ENCODE measurements around the gene TNFRSF1A. TPM values are rescaled to one million over a fixed set of nuclear protein-coding genes. Genes with fewer than 3 reads are reported as not detected.
A peak's percentile ranks its signal among the peaks of the same experiment; 100 is the strongest.

TNFRSF1A gene
- total RNA-seq, 3 donors from 2014 or later (not counting 1 experiment from before 2014, with no cell fraction given) = 75.7 to 116 (median 87.3) TPM

GRCh38 chr12:6384499-6385436, 42.9 kb upstream of the TNFRSF1A start:
- ATAC-seq (no peak), DNase-seq (no peak)
- WGBS (ENCODE audit: insufficient coverage) = 87% methylated on average over 36 of the region's 36 CpGs
- peaks cover 0 to 16% of the 10 kb centered on the region in 2 donors for H3K27me3 Mint-ChIP-seq (ENCODE audit: low read depth in 2 of 2)
- no peaks in the 10 kb centered on the region for H3K9me3 Mint-ChIP-seq
- H3K4me3 ChIP-seq (ENCODE audit: low read length) = no peak overlapping the region
- H3K27me3 ChIP-seq (ENCODE audit: control insufficient read depth, insufficient read depth, low read length) = no peaks in the 10 kb centered on the region
- H3K4me3 Mint-ChIP-seq = peak overlapping the region; percentile 69
- peaks cover 0 to 6% of the 10 kb centered on the region in 2 donors for H3K4me1 Mint-ChIP-seq
- intact Hi-C loops (cut with micrococcal nuclease) = no loop called here
- no peak for TF ChIP-seq CTCF (IDR thresholded peaks at IDR 0.05)
- H3K27ac ChIP-seq (ENCODE audit: low read length) = no peak overlapping the region
- H3K9me3 ChIP-seq (ENCODE audit: control insufficient read depth, insufficient read depth, low read length) = no peaks in the 10 kb centered on the region
- H3K36me3 ChIP-seq (ENCODE audit: control insufficient read depth, insufficient read depth, low read length) = no peaks in the 10 kb centered on the region
- H3K27ac Mint-ChIP-seq = peak overlapping the region in 1 of 2 donors; percentile 39
- peaks cover 21% of the 10 kb centered on the region for H3K4me1 ChIP-seq (ENCODE audit: control insufficient read depth, insufficient read depth, low read length)
- no peaks in the 10 kb centered on the region for H3K36me3 Mint-ChIP-seq

GRCh38 chr12:6383572-6384498, 42.0 kb upstream of the TNFRSF1A start, which contains the start of gene LTBR:
LTBR (plus strand) TSS chr12:6384162; CDS start chr12:6384359, 197 bp downstream.
- peak; percentile 62 to 71 (median 64) for ATAC-seq
- no peak within 1 kb of the TSS for H3K27ac ChIP-seq (ENCODE audit: low read length)
- peak within 1 kb of the TSS in 1 of 2 donors; percentile 39 for H3K27ac Mint-ChIP-seq

GRCh38 chr12:6382982-6383381, 41.1 kb upstream of the TNFRSF1A start:
- no peaks in the 10 kb centered on the region for H3K4me1 Mint-ChIP-seq
- no peaks in the 10 kb centered on the region for H3K9me3 ChIP-seq (ENCODE audit: control insufficient read depth, insufficient read depth, low read length)
- no peaks in the 10 kb centered on the region for H3K36me3 Mint-ChIP-seq
- H3K36me3 ChIP-seq (ENCODE audit: control insufficient read depth, insufficient read depth, low read length) = no peaks in the 10 kb centered on the region
- H3K27ac Mint-ChIP-seq = no peak overlapping the region
- H3K4me3 Mint-ChIP-seq = peak overlapping the region; percentile 80
- 77% methylated on average over 4 of the region's 6 CpGs for WGBS (ENCODE audit: insufficient coverage)
- no peak for TF ChIP-seq CTCF (IDR thresholded peaks at IDR 0.05)
- intact Hi-C loops (cut with micrococcal nuclease) = no loop called here
- H3K27me3 ChIP-seq (ENCODE audit: control insufficient read depth, insufficient read depth, low read length) = no peaks in the 10 kb centered on the region
- H3K9me3 Mint-ChIP-seq = no peaks in the 10 kb centered on the region
- H3K27me3 Mint-ChIP-seq (ENCODE audit: low read depth in 2 of 2) = peaks cover 0 to 16% of the 10 kb centered on the region in 2 donors
- no peak overlapping the region for H3K4me3 ChIP-seq (ENCODE audit: low read length)
- no peak overlapping the region for H3K27ac ChIP-seq (ENCODE audit: low read length)
- ATAC-seq (no peak), DNase-seq (no peak)
- peaks cover 21% of the 10 kb centered on the region for H3K4me1 ChIP-seq (ENCODE audit: control insufficient read depth, insufficient read depth, low read length)

More at GRCh38 chr12:6383572-6384498, 42.0 kb upstream of the TNFRSF1A start, which contains the start of gene LTBR:
- TF ChIP-seq CTCF (IDR thresholded peaks at IDR 0.05) = no peak
- peak within 1 kb of the TSS; percentile 34 for H3K4me3 ChIP-seq (ENCODE audit: low read length)
- WGBS (ENCODE audit: insufficient coverage) = 12% methylated on average over 61 of the region's 62 CpGs
- Mint-ChIP-seq H3K36me3 (no peaks in the 10 kb centered on the region), H3K9me3 (no peaks in the 10 kb centered on the region), H3K4me3 (peak within 1 kb of the TSS; percentile 80), H3K4me1 (peaks cover 0 to 5% of the 10 kb centered on the region in 2 donors), H3K27me3 (ENCODE audit: low read depth in 2 of 2) (peaks cover 0 to 16% of the 10 kb centered on the region in 2 donors)
- no peaks in the 10 kb centered on the region for H3K36me3 ChIP-seq (ENCODE audit: control insufficient read depth, insufficient read depth, low read length)
- H3K27me3 ChIP-seq (ENCODE audit: control insufficient read depth, insufficient read depth, low read length) = no peaks in the 10 kb centered on the region
- no peaks in the 10 kb centered on the region for H3K9me3 ChIP-seq (ENCODE audit: control insufficient read depth, insufficient read depth, low read length)
- intact Hi-C loops (cut with micrococcal nuclease) = no loop called here
- DNase-seq = peak in 1 of 2 donors; percentile 33
- H3K4me1 ChIP-seq (ENCODE audit: control insufficient read depth, insufficient read depth, low read length) = peaks cover 21% of the 10 kb centered on the region

Measured in natural killer cell (primary cell).